Renal cortex interstitium (tissue), 11 donors: Measurements from ENCODE around the gene ZBTB40. TPM values are rescaled to one million over a fixed set of nuclear protein-coding genes. Genes with fewer than 3 reads are reported as not detected.

ENCODE experiments used
- DNase-seq, 11 donors: peaks; one replicate each; pipeline ENCODE4 v3.0.0-alpha.2; 2013; ENCODE audit warnings: low read depth in 9 of 11, low spot score in 4 of 11; ENCODE audit errors: extremely low read depth in 1 of 11
- polyA plus RNA-seq, 3 donors: library from polyadenylated mRNA; unstranded; fragments of 120-200 nt; gene quantifications; one replicate each; pipeline ENCODE4 v1.2.1, GENCODE V29; 2013; ENCODE audit not compliant: insufficient read length in 3 of 3

The ZBTB40 gene
- polyA plus RNA-seq, 3 donors: 18.7 to 19.8 (median 19.6) TPM

GRCh38 chr1:22542886-22543285, 91.2 kb downstream of the ZBTB40 start:
- no peak for DNase-seq

DNA sequence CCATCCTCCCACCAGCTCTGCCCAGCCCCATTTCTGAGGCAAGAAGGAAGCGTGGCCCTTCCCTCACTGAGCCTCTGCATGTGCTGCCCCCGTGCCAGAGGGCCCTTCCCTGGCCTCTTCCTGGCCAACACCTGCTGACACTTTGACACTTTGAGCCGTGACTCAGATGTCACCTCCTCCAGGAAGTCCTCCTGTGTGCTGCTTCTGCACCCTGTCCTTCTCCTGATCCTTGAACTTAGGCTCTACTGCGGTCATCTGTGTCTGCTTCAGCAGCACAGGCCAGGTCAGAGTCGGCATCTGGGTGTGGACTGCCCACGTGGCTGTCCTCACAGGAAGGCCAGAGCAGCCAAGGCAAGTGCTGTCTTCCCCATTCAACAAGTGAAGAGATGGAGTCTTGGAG, 92.0 kb downstream of the ZBTB40 start:
- no peak for DNase-seq

DNA sequence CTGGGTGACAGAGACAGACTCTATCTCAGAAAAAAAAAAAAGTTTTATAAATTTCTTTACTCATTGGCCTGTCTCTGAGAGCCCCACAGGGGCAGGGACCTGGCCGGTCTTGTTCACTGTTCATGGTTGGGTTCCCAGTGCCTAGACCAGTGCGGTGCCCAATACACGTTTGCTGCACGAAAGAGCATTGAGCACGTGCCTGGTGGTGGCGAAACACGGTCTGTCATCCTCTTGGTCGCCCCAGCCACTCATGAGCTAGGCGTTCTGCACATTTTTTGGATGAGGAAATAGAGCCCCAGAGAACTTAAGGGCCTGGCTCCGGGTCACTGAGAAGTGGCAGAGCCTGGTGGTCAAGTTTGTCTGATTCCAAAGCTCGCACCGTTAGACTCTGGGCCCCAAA, 93.0 kb downstream of the ZBTB40 start:
- no peak for DNase-seq

DNA sequence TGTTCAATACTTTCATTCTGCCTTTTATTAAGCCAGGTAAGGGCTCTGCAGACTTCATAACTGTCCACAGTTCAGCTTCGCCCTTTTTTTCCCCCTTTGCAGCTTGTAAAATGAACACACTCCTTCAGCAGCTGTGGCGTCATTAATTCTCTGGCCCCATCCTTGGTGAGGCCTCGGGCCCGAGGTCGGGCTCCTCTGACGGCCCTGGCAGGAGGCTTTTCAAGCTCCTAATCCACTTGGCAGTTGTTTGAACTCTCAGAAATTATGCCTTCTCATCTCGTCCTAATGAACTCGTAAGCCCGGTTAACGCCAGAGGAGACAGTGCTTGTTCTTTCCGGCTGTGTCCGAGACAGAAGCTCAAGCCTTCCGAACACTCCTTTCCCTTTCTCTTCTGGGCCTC, 93.5 kb downstream of the ZBTB40 start:
- DNase-seq: no peak

- DNase-seq: no peak
Observed at GRCh38 chr1:22547186-22547817, 95.7 kb downstream of the ZBTB40 start.

GRCh38 chr1:22547818-22548462, 96.3 kb downstream of the ZBTB40 start:
- DNase-seq: no peak

DNA sequence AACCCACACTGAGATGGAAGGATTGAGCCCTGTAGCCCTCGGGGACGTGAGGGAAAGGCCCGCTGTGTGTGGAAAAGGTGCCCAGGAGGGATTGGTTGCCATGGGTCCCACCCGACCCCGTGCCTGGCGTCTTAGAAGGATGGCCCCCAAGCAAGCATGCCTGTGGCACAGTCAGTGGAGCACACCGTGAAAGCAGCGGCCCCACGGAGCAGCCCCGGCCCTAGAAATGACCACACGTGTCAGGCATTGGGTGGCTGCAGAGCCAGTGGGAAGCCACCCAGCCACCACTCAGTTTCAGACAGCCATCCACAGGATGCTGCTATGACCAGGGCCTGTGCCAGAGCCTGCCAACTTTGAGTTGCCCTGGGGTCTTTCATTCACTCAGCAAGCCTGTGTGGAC, 98.4 kb downstream of the ZBTB40 start:
- no peak for DNase-seq

- no peak for DNase-seq
Observed at GRCh38 chr1:22551591-22551990, 99.9 kb downstream of the ZBTB40 start.

- no peak for DNase-seq
Observed at GRCh38 chr1:22552021-22552420, 100.4 kb downstream of the ZBTB40 start.

DNA sequence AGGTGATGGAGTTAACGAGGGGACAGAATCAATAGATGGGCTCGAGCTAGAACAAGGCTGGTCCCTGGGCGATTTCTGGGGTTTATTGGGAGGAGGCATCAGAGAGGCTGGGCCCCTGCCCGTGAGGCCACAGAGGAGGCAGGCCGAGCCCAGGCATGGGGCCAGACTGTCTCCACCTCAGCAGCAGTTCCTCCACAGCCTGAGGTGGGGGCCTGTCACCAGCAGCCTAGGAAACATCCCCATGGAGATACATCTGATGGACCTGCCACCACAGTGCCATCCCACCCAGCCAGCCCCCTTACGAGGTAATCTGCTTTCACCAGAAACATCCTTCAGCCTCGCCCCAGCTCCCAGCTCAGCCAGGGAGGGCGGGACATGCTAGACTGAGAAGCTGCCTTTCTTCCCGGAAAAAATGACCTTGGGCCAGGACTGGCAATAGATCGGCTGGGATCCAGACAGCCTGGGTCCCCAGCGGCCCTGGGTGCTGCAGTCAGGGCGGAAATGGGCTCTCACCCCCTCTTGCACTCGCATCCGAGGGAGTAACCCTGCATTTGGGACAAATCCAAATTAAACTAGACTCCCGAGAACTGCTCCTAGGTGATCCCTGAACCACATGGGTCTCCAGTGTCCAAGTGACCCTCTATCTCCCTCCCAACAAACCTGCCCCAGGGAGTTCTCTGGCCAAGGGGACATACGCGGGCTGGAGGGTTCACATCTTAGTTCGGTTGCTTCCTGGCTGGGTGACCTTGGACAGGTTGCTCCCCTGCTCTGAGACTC, 101.6 kb downstream of the ZBTB40 start:
- no peak for DNase-seq

DNA sequence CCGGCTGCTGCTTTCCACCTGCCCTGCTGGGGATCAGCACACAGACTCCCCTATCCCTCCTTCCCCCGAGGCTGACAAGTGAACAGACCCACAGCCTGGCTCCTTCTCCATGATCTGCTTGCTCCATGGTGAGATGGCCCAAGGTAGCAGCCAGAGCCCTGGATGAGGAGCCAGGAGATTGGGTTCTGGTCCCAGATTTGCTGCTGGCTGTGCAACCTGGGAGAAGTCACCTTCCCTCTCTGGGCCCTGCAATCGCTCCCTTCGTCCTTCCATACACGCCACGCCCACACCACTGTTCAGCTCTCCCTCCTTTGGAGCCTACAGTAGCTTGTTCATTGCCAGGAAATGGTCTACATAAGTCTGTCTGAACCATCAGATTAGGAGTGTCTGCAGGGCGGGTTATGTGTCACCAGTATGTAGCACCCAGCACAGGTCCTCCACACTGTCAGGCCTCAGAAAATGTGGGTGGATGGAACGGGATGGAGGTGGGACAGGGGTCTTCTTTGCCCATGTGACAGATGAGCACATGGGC, 102.4 kb downstream of the ZBTB40 start:
- DNase-seq: no peak

- no peak for DNase-seq
Observed at GRCh38 chr1:22555371-22555656, 103.7 kb downstream of the ZBTB40 start.

GRCh38 chr1:22556391-22557104, 104.9 kb downstream of the ZBTB40 start:
- no peak for DNase-seq

DNA sequence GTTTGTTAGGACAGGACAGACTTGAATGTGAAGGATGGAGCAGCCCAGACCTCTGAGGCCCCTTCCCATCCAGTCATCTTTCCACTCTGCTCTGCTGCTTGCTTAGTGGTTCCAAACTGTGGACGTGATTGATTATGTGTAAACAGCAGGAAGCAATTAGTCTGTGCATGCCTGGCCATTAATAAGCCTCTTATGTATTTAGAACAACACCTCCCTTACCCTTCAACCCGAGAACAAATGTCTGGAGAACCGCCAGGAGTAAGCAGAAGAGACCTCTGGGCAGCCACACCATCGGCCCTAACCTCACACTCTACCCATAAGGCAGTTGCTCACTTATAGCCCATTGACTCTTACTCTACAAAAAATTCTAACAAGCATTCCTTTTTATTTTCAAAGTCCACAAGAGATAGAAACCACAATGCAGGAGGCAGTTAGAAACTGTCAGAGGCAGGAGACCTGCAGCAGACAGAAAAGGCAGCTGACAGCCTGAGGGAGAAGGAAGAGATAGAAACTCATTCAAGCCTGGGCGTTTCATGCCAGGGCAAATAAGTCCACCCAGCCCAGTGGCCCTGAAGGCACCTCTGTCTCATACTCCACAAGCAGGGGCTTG, 105.8 kb downstream of the ZBTB40 start:
- peak in 6 of 11 donors; percentile 8 to 29 (median 22) for DNase-seq

DNA sequence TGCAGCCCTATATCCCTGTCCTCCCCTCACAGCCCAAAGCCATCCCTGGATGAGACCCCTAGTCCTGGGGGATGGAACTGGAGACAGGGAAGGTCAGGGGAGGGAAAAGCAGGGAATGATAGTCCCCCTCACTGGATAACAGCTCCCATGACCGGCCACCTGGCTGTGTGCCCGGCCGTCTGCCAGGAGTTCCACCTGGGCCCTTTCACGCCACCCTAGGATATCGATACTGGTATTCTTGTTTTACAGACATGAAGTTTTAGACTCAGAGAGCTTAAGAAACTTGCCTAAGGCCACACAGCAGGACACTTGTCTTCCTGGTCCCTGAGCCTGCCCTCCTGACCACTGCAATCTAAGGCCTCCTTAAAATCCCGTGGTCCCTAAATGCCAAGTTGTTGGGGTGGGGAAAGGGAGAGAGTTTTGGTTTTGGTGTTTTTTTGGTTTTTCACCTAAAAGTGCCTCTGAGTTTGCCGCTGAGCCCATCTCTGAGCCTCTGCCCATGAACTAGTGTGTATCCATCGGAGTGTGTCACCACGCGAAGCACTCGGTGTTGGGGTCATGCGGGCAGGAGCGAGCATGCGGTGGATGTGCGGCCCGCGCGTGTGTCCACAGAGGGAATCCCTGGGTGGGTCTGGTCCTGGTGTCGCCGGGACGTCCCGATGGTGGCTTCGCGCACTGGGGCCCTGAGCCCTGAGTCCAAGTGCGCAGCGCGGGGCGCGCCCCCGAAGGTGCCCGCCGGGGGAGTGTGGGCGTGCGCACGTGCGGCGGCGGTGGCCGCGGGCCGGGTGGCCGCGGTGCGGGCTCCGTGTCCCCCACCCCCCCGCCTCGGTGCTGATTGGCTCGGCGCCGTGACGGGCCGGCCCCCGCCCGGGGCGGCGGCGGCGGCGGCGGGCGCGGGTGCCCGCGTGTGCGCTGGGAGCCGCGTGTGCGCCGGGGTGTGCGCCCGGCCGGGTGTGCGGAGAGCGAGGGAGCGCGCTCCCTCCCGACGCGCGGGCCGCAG, 111.2 kb downstream of the ZBTB40 start, which contains the start of gene EPHA8:
EPHA8 (plus strand) TSS at position 906 of the 1,000 bp plus-strand sequence. CDS start 147 bp downstream, outside the sequence.
- no peak for DNase-seq

DNA sequence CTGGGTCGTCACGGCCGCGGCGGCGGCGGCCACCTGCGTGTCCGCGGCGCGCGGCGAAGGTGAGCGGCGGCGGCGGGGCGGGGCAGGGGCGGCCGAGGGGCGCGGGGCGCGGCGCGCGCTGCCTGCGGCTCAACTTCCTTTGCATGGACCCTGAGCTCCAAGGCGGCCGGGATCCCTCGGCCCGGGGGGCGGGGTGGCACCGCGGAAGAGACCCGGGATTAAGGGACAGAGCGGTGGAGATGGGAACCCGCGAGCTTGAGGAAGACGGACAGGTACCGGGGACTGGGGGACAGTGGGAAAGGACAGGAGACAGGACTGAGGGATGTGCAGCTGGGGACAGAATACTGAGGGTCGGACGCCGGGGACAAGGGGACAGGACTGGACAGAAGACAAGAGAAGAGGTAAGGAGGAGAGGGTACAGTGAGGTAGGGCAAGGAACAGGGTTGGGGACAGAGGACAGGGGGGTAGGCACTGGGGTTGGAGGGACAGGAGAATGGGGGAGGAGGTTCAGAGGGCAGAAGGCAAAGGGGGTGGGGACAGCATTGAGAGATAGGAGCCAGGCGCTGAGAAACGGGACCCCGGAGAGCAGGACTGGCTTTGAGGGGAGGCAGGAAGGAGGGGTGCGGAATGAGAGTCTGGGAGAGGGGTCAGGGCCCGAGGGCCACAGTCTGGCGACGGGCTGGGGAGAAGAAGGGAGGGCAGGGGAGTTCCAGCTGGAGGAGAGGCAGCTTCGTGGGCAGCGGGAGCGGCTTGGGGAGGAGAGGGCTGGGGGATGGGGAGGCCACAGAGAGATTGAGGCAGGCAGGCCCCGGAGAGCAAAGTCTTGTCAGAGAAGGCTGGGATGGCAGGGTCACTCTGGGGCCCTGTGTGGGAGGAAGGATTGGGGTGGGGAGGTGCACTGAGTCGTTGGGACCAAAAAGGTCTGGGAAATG, 112.3 kb downstream of the ZBTB40 start:
- no peak for DNase-seq

DNA sequence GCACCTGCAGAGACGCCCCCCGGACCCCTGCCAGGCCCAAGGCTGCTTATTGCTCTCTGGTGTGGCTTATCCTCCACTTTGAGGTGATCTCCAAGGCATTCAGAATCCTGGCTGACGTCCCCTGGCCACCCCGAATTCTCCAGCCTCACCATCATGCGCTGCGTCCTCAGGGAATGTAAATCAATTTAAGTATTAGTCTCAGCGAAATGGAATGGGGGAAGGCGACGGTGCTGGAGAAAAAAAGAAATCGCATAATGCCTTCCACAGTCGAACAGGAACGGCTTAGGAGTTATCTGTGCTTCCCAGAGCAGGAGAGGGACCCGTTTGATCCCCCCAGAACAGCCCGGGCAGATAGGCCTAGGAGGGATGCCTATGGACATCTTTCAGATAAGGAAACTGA, 114.5 kb downstream of the ZBTB40 start:
- no peak for DNase-seq
